NCI-H1930 (cell line): Measurements from ENCODE around the gene KNDC1.
"Not testable (repeated sequence)": the region's sequence is repeated elsewhere in the genome, so short reads cannot be mapped to it uniquely, and the experiment has no call there.

Experiments used
- DNase-seq, 2 experiments: peaks; one replicate each; lab custom pipeline; 2025; lab: John Stamatoyannopoulos, UW

The KNDC1 gene

GRCh38 chr10:133207041-133207600 is 47.1 kb downstream of the KNDC1 start:
- no peak for DNase-seq

- DNase-seq, result no peak
Measured at GRCh38 chr10:133207627-133208026, 47.6 kb downstream of the KNDC1 start.

- DNase-seq, result no peak
Measured at GRCh38 chr10:133208466-133208865, 48.4 kb downstream of the KNDC1 start.

- no peak for DNase-seq
Measured at GRCh38 chr10:133209117-133209516, 49.1 kb downstream of the KNDC1 start.

GRCh38 chr10:133209641-133210040 is 49.6 kb downstream of the KNDC1 start:
- DNase-seq, result no peak

GRCh38 chr10:133210398-133211140 is 50.5 kb downstream of the KNDC1 start:
- DNase-seq, result no peak

GRCh38 chr10:133211141-133211830 is 51.3 kb downstream of the KNDC1 start:
- DNase-seq, result no peak

GRCh38 chr10:133211959-133212852 is 52.2 kb downstream of the KNDC1 start:
- no peak for DNase-seq

GRCh38 chr10:133212853-133213494 is 53.0 kb downstream of the KNDC1 start:
- DNase-seq, result no peak

GRCh38 chr10:133213641-133214467 is 53.8 kb downstream of the KNDC1 start:
- DNase-seq, result no peak

GRCh38 chr10:133214468-133215410 is 54.7 kb downstream of the KNDC1 start:
- DNase-seq, result no peak

- no peak for DNase-seq
Measured at GRCh38 chr10:133215586-133215985, 55.6 kb downstream of the KNDC1 start.

GRCh38 chr10:133216776-133217175 is 56.8 kb downstream of the KNDC1 start:
- DNase-seq, result no peak

GRCh38 chr10:133217800-133218589 is 58.0 kb downstream of the KNDC1 start:
- no peak for DNase-seq

GRCh38 chr10:133218891-133219290 is 58.9 kb downstream of the KNDC1 start:
- no peak for DNase-seq

- no peak for DNase-seq
Measured at GRCh38 chr10:133219782-133220181, 59.8 kb downstream of the KNDC1 start.

- DNase-seq, result no peak
Measured at GRCh38 chr10:133221331-133221730, 61.3 kb downstream of the KNDC1 start.

GRCh38 chr10:133221756-133222155 is 61.7 kb downstream of the KNDC1 start:
- not testable (repeated sequence) for DNase-seq

- DNase-seq, result no peak
Measured at GRCh38 chr10:133224076-133224475, 64.1 kb downstream of the KNDC1 start.
